Peyer's patch (tissue), 4 donors: ENCODE results near the gene ZBTB42.

ENCODE experiments used
- POLR2A ChIP-seq, 2 donors: fragments of 450-650 bp; IDR thresholded peaks; one replicate each; pipeline ENCODE4 v1.5.1; 2017; ENCODE audit warnings: antibody characterized with exemption in 2 of 2, mild to moderate bottlenecking in 2 of 2, moderate library complexity in 2 of 2
- TF ChIP-seq, protein P1 (sequence below), 6 experiments: fragments of 450-650 bp in 4 of 6; fragments of 200-600 bp in 2 of 6; sonication (generic) in 1 of 6; IDR thresholded peaks; one replicate each; pipeline ENCODE4 v1.5.1; 2017 to 2019; ENCODE audit warnings: antibody characterized with exemption in 6 of 6, mild to moderate bottlenecking in 3 of 6, moderate library complexity in 1 of 6

DNA sequence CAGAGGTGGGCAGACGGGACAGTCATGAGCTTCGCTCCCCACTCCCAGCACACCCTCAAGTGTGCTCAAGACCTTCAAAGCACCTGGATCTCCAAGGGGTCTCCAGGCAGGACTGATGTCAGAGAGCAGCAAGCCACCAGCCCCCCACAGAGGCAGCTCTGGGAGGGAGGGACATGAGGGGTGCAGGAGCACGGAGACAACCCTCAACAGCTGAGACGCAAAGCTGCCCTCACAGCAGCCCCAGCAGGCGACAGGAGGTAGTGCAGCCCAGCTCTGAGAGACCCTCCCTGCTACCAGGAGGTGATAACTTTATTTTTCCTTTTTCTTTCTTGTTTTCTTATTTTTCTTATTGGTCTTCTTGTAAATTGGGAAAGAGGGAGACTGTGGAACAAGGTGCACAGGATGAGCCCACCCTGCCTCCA is 30.0 kb upstream of the ZBTB42 start:
- TF ChIP-seq POLR2A (IDR thresholded peaks at IDR 0.05) = no peak
- TF ChIP-seq, protein P1, sequence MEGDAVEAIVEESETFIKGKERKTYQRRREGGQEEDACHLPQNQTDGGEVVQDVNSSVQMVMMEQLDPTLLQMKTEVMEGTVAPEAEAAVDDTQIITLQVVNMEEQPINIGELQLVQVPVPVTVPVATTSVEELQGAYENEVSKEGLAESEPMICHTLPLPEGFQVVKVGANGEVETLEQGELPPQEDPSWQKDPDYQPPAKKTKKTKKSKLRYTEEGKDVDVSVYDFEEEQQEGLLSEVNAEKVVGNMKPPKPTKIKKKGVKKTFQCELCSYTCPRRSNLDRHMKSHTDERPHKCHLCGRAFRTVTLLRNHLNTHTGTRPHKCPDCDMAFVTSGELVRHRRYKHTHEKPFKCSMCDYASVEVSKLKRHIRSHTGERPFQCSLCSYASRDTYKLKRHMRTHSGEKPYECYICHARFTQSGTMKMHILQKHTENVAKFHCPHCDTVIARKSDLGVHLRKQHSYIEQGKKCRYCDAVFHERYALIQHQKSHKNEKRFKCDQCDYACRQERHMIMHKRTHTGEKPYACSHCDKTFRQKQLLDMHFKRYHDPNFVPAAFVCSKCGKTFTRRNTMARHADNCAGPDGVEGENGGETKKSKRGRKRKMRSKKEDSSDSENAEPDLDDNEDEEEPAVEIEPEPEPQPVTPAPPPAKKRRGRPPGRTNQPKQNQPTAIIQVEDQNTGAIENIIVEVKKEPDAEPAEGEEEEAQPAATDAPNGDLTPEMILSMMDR (IDR thresholded peaks at IDR 0.05) = peak; percentile 8 to 38 (median 33)
